ENCODE results near the gene ADARB2.

ADARB2 gene

GRCh38 chr10:1673568-1674345 is 63.6 kb downstream of the ADARB2 start:
- DNase-seq (ENCODE audit: low read depth) = no peak
- TF ChIP-seq CTCF (conservative IDR thresholded peaks at IDR 0.05; ENCODE audit: control insufficient read depth, insufficient read depth, low read depth, low read length) = no peak
- H3K4me3 ChIP-seq (ENCODE audit: control insufficient read depth, low read depth, low read length) = no peak overlapping the region

GRCh38 chr10:1672001-1672781 is 65.1 kb downstream of the ADARB2 start:
- no peak overlapping the region for H3K4me3 ChIP-seq (ENCODE audit: control insufficient read depth, low read depth, low read length)
- no peak for TF ChIP-seq CTCF (conservative IDR thresholded peaks at IDR 0.05; ENCODE audit: control insufficient read depth, insufficient read depth, low read depth, low read length)
- no peak for DNase-seq (ENCODE audit: low read depth)

GRCh38 chr10:1671366-1672000 is 65.8 kb downstream of the ADARB2 start:
- no peak for TF ChIP-seq CTCF (conservative IDR thresholded peaks at IDR 0.05; ENCODE audit: control insufficient read depth, insufficient read depth, low read depth, low read length)
- DNase-seq (ENCODE audit: low read depth) = no peak
- no peak overlapping the region for H3K4me3 ChIP-seq (ENCODE audit: control insufficient read depth, low read depth, low read length)

- no peak for TF ChIP-seq CTCF (conservative IDR thresholded peaks at IDR 0.05; ENCODE audit: control insufficient read depth, insufficient read depth, low read depth, low read length)
- H3K4me3 ChIP-seq (ENCODE audit: control insufficient read depth, low read depth, low read length) = no peak overlapping the region
- DNase-seq (ENCODE audit: low read depth) = no peak
Measured at GRCh38 chr10:1670541-1671365, 66.6 kb downstream of the ADARB2 start.

GRCh38 chr10:1669433-1669832 is 67.9 kb downstream of the ADARB2 start:
- DNase-seq (ENCODE audit: low read depth) = no peak
- TF ChIP-seq CTCF (conservative IDR thresholded peaks at IDR 0.05; ENCODE audit: control insufficient read depth, insufficient read depth, low read depth, low read length) = no peak

GRCh38 chr10:1668399-1668798 is 68.9 kb downstream of the ADARB2 start:
- no peak for DNase-seq (ENCODE audit: low read depth)
- no peak overlapping the region for H3K4me3 ChIP-seq (ENCODE audit: control insufficient read depth, low read depth, low read length)
- no peak for TF ChIP-seq CTCF (conservative IDR thresholded peaks at IDR 0.05; ENCODE audit: control insufficient read depth, insufficient read depth, low read depth, low read length)

More at GRCh38 chr10:1669433-1669832, 67.9 kb downstream of the ADARB2 start:
- no peak overlapping the region for H3K4me3 ChIP-seq (ENCODE audit: control insufficient read depth, low read depth, low read length)

Data from fibroblast of mammary gland (primary cell).